Activated CD8-positive, alpha-beta T cell treated with anti-CD3 and anti-CD28 coated beads, Interleukin-2, amount 10 ng/mL, durations not matched to agents 7 days and 5 days (primary cell): ENCODE data around the gene TDRD10. TPM values are rescaled to one million over a fixed set of nuclear protein-coding genes. Genes with fewer than 3 reads are reported as not detected.

ENCODE experiments used
- total RNA-seq, 2 experiments: library from RNA; stranded (reverse); gene quantifications; one replicate each; pipeline ENCODE4 v1.2.3, GENCODE V29; 2021

TDRD10 gene
- total RNA-seq, 2 experiments from 2014 or later: not detected

Other genes starting within 250 kb of the TDRD10 start
- gene HAX1, start 229.6 kb upstream of the TDRD10 start, total RNA-seq: 100 to 1,000 TPM; 110 to 119 TPM
- not detected for gene AQP10, start 181.1 kb upstream of the TDRD10 start, total RNA-seq
- gene ATP8B2, start 176.7 kb upstream of the TDRD10 start, total RNA-seq: 10 to 100 TPM; 65.3 to 71.6 TPM
- gene IL6R, start 96.9 kb upstream of the TDRD10 start, total RNA-seq: under 1 TPM; 0.16 to 0.53 TPM
- gene SHE, start 193 bp downstream of the TDRD10 start, total RNA-seq: not detected
- gene UBE2Q1, start 56.4 kb downstream of the TDRD10 start, total RNA-seq: 100 to 1,000 TPM in 1 of 2 experiments, 10 to 100 TPM in 1; 93.6 to 103 TPM
- gene CHRNB2, start 65.6 kb downstream of the TDRD10 start, total RNA-seq: not detected
- 100 to 1,000 TPM; 314 to 317 TPM for gene ADAR, start 106.0 kb downstream of the TDRD10 start, total RNA-seq